Stimulated activated CD4-positive, alpha-beta T cell treated with anti-CD3 and anti-CD28 coated beads, Interleukin-15, amount 100 ng/mL, for 24 hours (primary cell): Measurements from ENCODE around the gene RBBP8NL.

Source experiments
- DNase-seq: peaks from one replicate; pipeline ENCODE4 v3.0.0-alpha.2; 2020

Gene RBBP8NL

GRCh38 chr20:62405981-62406513 lies 21.3 kb downstream of the RBBP8NL start:
- DNase-seq: no peak

DNA sequence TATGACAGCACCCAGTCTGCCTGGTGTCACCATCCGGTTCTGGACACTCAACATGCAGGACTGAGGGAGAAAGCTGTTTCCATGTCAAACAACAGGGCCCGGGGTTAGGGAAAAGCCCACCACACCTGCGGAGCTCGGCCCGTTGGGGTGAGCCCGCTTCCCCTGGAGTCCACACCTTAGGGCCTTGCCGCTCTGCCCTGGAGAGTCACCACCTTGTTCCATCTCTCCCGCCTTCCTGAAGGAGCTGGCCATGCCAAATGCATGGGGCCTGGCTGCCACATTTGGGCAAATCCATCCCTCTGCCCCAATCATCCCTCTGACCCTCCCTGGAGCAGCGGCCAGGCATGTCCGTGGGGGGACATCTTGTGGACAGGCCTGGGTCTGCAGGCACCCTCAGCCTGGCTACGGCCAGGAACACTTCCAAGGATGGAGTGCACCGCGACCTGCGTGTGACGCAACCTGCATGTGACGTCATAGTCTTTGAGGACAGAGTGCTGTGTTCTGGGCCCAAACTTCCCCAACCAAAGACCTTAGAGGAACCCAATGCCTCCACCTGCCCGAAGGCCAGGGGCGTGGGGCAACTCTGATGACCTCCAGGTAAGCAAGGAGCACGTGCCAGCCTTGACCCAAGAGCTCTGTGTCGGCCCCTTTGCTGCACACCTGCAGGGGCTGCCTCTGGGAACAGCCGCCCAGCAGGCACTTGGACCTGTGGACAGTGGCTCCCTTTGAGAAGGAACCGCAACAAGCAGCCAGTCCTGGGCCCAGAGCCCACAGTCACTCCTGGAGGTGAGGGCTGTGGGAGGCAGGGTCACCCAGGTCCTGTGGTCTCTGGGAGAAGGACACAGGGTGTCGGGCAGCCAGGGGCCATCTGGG lies 22.0 kb downstream of the RBBP8NL start:
- no peak for DNase-seq

- DNase-seq: no peak
Measured at GRCh38 chr20:62404761-62405107, 22.6 kb downstream of the RBBP8NL start.

- DNase-seq: no peak
Measured at GRCh38 chr20:62404112-62404665, 23.1 kb downstream of the RBBP8NL start.

DNA sequence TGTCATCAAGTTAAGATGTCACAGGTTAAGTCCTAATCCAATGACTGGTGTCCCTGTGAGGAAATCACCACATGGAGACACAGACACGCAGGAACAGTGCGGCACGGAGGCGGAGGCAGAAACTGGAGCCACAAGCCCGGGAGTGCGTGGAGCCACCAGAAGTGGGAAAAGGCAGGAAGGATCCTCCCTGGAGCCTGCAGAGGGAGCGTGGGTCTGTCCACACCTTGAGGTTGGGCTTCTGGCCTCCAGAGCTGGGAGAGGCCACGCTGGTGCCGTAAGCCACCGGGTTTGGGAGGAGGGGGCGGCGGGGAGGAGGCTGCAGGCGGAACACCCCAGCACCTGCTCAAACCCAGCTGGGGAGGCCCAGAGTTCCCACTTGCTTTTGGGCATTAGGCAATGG lies 24.0 kb downstream of the RBBP8NL start:
- DNase-seq: no peak

- no peak for DNase-seq
Measured at GRCh38 chr20:62402456-62403150, 24.7 kb downstream of the RBBP8NL start.

DNA sequence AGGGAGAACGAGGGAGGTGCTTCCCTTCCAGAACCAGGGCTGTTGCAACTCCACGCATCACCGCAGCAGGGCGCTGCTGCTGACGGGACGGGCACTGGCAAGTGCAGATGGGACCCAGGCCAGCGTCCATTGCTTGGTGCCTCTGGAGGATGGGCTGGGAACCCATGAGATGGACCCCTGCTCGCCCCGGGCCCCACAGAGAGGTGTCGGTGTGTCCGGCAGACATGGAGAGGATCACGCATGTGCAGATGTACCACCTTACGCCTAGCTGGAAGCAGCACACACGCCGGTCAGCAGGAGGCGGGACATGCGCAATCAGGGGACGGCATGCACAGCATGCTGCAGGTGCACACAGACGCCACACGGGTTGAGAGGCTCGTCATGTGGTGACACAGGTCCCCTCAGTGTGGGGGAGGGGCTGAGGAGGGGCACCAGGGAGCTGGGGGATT lies 26.0 kb downstream of the RBBP8NL start:
- DNase-seq: no peak

DNA sequence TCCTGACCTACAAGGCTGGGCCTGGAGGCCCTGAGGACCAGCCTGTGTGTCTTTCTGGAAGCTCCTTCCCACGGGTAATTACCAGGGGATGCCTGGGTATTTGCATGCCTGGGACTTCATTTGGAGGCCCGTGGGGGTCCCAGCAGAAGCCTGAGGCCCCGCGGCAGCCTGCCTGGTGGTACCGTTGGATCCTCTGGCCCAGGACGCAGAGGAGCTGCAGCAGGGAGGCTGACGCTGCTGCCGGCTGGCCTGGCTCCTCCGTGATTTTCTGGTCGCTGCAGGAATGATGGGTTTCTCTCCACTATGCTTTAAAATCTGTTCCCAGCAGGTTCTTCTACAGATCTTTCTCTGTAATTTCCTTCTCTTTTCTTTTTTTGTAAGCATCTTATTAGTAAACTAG lies 26.8 kb downstream of the RBBP8NL start:
- no peak for DNase-seq

GRCh38 chr20:62400021-62400420 lies 27.3 kb downstream of the RBBP8NL start:
- no peak for DNase-seq

GRCh38 chr20:62398120-62398821 lies 29.1 kb downstream of the RBBP8NL start:
- no peak for DNase-seq

DNA sequence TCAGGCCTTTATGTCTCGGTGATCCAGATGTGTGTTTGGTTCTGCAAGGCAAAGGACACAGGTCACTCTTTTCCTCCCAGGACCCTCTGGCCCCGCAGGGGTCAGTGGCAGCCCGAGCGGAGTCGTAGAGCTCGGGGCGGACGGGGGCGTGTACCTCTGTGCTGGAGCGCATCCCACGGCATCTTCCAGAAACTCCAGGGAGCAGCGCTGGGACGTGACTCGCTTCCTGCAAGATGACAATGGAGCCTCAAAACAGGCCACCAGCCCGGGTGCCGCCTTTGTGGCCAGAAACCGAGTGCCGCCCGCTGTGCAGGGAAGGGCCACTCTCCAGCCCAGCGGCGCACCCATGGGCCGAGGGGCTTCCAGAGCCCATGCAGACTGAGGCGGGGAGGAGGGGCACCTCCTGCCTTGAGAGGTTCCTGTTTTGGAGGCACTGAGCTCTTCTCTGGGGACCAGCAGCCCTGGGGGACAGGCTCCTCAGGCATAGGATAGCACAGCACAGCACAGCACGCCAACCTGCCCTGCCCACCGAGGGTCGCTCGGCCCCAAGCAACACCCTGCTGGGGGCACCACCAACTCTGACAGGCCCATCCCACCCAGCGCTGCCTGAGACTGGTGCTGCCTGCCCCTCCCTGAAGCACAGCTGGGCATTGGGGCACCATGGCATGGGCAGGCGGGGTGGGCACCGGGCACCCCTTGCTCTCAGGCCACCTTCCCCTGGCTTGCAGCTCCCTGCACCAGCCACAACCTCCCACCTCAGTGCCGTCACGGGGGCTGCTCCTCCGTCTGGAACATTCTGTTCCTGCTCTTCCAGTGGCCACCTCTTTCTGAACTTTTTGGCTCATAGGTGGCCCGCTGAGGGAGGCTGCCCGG lies 30.7 kb downstream of the RBBP8NL start:
- DNase-seq: no peak

DNA sequence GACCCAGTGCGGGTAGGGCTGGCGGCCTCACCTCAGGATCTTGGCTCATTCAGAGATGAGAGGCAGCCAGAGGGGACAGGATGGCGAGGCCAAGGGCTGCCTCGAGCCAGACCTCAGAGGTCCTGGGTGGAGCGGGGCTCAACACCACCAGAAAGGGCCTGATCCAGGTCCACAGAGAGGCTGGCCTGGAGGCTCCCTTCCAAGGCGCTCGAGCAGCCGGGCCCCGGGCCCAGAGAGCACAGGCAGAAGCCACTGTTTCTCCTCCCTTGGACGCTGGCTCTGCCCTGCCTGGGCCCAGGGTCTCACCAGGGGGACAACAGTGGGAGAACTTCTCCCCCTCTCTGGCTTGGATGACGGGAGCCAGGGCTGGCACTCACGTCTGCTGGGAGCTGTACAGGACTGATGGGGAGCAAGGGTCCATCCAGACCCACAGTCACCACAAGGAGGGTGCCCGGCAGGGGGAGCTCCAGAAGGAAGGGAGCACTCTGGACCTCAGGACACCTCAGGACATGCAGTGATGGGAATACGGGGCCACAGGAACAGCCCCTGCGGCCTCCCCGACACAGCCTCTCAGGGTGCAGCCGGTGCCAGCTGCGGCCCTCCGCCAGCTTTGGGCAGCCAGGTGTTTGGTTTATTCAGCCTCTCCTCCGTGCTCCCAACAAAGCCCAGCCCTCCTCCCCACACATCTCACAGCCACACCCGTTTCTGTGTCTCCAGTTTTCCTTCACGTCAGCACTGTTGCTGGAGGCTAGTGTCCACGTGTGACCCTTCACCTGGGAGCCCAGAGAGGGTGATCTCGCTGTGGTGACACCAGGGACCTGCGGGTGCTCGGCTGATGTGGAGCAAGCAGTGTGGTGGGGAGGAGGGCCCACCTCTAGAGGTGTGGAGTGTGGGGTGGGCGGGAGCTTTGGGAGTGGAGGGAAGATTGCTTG lies 31.8 kb downstream of the RBBP8NL start:
- DNase-seq: no peak

DNA sequence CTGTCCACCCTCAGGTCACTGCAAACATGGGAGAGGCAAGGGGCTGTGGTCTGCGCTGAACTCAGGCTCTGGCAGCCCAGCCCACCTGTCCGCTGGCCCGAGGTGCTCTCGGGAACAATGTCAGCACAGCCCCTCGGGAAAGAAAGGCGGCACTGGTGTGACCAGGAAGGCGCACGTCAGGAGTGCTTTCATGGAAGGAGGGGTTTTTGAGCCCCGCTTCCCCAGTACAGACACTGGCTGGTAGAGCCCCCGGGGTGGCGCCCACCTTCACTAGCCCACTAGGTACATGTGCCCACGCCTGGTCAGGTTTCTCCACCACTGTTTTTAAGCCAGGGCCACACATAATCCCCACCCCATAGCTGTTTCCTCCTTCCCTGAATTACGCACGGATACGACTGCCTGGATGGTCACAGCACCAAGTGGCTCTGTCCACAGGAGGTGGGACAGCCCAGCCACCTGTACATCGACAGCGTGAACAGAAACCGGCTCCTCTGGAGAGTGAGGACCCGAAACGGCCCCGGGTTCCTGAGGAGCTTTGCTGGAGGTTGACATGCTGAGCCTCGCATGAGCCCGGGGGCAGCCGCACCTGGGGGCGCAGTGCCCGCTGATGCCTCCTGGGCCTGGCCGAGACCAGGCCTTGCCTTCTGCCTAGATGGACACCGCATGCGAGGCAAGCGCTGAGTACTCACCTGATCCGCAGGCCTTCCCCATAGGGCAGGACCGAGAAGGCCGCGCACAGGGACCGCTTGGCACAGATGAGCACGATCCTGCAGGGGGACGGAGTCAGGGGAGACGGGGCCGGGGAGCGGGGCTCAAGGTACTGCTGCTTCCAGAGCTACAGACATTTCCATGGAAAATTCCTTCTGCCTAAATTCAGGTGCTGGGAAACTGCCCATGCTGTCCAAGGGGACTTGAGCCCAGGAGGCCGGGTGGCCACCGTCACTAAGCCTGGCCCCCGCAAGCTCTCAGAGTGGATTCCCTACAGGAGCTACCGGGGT lies 32.8 kb downstream of the RBBP8NL start:
- DNase-seq: no peak

DNA sequence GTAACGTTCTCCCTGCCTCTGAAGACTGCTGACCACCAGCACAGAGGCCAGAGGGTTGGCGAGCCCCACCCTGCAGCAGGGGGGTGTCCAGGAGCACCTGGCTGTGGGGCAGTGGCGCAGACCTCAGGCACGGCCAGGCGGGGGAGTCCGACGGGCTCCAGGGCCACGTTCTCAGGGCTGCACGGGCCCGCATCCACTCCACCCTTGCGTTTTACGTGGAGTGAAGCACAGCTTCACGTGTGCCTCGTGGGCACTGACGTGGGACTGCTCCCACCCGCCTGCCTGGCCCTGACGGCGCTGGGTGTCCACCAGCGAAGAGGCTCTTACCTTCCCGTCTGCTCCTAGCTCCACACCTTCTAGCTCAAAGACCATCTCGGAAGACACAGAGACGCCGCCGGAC lies 33.5 kb downstream of the RBBP8NL start:
- DNase-seq: no peak

DNA sequence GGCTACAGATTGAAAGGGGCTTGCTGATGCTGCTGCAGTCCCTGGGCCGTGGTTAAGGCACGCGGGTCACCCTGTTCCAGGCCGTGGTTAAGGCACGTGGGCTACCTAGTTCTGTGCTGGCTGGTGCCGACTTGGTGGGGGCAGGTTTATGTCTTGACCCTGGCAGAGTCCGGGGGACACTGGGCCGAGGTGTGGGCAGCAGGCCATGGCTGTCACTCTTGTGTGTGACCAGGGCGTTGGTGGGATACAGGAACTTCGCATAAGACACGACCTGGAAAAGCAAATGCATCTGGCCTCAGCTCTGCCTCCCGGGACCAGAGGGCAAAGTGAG lies 34.0 kb downstream of the RBBP8NL start:
- DNase-seq: no peak

DNA sequence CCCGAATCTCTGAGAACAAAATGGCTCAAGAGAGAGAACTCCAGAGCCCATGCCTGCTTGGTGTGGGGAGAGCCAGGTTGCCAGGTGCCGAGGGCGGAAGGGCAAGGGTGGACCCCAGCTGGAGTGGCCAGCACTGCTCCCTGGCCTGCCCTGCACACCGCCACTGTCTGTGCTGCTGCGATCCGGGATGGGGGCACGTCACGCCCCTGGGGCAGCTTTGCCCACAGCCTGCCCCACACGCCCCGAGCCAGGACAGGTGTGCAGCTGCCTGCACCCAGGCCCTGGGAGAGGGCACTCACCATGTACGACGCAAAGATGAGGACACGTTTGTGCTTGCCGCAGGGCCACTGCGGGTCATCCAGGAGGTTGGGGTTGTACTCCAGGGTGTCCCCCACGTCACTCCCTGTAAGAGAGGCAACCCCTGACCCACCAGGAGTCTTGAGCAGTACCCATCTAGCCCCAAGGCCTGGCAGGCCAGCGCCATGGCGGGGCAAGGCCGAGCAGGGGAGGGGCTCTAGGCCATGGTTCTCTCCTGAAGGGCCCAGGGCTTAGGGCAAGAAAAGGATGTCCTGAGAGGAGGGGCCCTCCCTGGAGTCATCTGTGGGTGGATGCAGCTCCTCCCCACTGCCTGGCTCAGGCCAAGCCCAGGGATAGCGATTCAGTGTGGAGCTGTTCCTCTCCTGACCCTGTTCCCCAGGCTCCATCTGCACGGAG lies 34.6 kb downstream of the RBBP8NL start:
- DNase-seq: no peak

DNA sequence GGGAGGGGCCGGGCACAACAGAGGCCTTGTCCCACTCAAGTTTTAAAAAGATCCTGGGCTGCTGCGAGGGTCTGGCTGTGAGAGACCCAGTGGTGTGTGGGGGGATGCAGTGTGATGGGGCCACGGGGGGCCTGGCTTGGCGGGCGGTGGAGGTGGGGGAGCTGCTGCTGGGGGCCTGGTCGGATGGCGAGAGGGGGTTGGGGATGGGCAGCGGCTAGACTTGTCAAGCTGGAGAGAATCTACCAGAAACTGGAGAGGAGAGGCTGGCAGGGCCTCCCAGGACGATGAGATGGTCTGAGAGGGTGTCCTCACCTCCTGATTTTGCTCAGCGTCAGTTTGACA lies 35.3 kb downstream of the RBBP8NL start:
- no peak for DNase-seq

DNA sequence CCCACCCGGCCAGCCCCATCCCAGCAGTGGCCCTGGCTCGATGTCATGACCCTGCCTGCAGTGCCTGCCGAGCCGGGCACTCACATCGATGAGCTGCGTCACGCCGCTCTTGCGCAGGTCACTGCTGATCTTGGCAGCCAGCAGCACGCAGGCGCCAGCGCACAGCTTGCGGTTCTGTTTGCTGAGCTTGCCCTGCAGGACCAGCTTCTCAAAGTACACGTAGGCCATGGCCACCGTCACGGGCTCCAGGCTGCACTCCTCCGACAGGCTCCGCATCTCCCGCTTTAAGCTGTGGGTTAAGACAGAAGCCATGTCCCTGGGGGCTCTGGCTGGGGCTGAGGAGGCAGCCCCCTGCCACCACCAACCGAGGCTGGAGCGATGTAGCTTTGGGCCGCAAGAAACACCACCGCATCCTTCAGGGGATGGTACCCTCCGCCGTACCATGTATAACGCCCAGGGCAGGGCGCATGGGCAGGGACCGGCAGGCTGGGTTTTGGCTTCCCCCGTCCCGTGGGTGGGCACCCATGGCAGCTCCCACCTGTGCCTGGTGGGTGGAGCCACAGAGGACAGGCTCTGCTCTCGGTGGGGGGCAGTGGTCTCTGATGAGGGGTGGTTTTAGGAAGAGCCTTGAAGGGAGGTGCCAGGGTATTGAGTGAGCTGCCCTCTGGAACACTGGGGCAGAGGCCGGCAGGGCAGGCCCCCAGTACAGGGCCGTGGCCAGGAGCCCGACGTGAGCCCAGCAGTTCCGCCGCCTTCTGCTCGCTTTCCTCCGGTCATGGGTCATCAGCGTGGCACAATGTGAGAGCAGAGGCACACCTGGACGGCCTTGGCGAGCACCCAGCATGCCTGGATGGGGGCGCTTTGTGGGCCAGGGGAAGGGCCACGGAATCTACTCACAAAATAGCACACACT lies 35.9 kb downstream of the RBBP8NL start:
- no peak for DNase-seq
